GM10248 (cell line): ENCODE measurements around the gene PIMREG.

Experiments
- CTCF ChIA-PET: fragments of 300-600 bp; sonication (Branson Sonifier 250); formaldehyde crosslinking; extraction: SDS; loops from one replicate; lab custom pipeline; 2021; ENCODE audit warnings: antibody characterized with exemption; lab: Yijun Ruan, JAX
- POLR2A ChIA-PET: fragments of 350-650 bp; sonication (Branson Sonifier 250); formaldehyde crosslinking; extraction: SDS; loops from one replicate; lab custom pipeline; 2020; ENCODE audit warnings: antibody characterized with exemption; lab: Yijun Ruan, JAX
- DNase-seq: peaks from one replicate; pipeline ENCODE4 v3.0.0; 2012; ENCODE audit errors: extremely low spot score
- TF ChIP-seq, protein P1 (sequence below): IDR thresholded peaks from 2 replicates; pipeline ENCODE4 v1.5.1; 2012; ENCODE audit warnings: mild to moderate bottlenecking, low read depth; ENCODE audit errors: extremely low read depth, missing control alignments, control extremely low read depth

Gene PIMREG

DNA sequence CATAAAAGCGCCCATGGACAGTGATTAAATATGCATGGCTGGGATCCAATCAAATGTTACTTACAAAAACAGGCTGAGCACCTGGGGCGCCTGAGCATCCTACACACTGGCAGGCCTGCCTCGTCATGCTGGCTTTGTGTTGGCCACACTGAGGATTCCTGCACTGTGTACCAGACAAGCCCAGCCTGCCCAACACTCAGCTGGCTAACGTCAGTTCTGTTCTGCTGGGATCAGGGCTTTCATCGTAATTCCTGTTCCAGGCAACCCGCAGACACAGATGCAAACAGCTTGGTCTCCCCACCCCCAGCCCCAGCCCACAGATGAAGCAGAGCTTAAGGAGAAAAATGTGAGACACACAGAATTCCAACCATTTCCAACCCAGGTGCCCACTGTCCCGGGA lies 30.7 kb downstream of the PIMREG start:
- DNase-seq: no peak
- TF ChIP-seq, protein P1, sequence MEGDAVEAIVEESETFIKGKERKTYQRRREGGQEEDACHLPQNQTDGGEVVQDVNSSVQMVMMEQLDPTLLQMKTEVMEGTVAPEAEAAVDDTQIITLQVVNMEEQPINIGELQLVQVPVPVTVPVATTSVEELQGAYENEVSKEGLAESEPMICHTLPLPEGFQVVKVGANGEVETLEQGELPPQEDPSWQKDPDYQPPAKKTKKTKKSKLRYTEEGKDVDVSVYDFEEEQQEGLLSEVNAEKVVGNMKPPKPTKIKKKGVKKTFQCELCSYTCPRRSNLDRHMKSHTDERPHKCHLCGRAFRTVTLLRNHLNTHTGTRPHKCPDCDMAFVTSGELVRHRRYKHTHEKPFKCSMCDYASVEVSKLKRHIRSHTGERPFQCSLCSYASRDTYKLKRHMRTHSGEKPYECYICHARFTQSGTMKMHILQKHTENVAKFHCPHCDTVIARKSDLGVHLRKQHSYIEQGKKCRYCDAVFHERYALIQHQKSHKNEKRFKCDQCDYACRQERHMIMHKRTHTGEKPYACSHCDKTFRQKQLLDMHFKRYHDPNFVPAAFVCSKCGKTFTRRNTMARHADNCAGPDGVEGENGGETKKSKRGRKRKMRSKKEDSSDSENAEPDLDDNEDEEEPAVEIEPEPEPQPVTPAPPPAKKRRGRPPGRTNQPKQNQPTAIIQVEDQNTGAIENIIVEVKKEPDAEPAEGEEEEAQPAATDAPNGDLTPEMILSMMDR: no peak
- POLR2A ChIA-PET: no interaction called here
- CTCF ChIA-PET: interaction anchor here (0.9 to 4.4 kb wide), 6 partner anchors 9 to 174 kb away, joined by 3 to 41 read pairs (median 4); no protein-coding TSS in a partner anchor

- DNase-seq: no peak
- CTCF ChIA-PET: interaction anchor here (0.9 to 4.4 kb wide), 5 partner anchors 9 to 173 kb away, joined by 3 to 41 read pairs (median 3); no protein-coding TSS in a partner anchor
- TF ChIP-seq, protein P1: no peak
Measured at GRCh38 chr17:6475411-6475810, 31.2 kb downstream of the PIMREG start.

DNA sequence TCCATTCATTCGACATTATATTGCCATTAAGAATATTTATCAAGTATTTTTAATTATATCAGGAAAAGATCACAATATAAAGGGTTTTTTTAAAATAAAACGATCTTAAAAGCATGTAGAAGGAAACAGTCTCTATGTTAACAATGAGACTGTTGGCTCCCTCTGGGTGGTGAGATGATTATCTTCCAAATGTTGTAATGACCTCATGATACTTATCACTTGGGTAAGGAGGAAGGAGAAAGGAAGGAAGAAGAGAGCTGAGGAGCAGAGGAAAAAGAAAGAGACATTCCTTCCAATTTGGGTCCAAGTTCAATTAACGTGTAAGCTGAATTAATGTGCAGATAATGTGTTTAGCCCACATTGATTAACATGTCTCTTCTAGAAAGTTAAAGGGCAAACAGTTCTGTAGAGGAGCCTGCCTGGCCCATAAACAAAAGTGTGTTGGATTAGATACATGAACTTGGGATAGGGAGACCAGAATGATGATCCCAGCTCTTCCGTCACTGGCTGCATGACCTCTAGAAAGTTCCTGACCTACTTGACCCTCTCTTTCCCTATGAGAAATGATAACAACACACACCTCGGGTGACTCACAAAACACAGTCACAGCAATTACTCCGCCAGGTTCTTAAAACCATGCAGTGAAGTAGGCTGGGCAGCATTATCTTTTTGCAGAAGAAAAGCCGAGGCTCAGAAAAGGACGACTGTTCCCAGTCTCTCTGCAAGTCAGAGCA lies 32.0 kb downstream of the PIMREG start:
- CTCF ChIA-PET: interaction anchor here (1.4 kb wide), 1 partner anchor 172 kb away, joined by 4 read pairs; no protein-coding TSS in a partner anchor
- TF ChIP-seq, protein P1: no peak
- no peak for DNase-seq
- POLR2A ChIA-PET: no interaction called here

More at GRCh38 chr17:6475411-6475810, 31.2 kb downstream of the PIMREG start:
- POLR2A ChIA-PET: no interaction called here

GRCh38 chr17:6476810-6477179 lies 32.5 kb downstream of the PIMREG start:
- CTCF ChIA-PET: no interaction called here

GRCh38 chr17:6477831-6478383 lies 33.7 kb downstream of the PIMREG start:
- ChIA-PET CTCF (no interaction called here), POLR2A (no interaction called here)

More at GRCh38 chr17:6476810-6477179, 32.5 kb downstream of the PIMREG start:
- TF ChIP-seq, protein P1: no peak
- no peak for DNase-seq
- POLR2A ChIA-PET: no interaction called here

DNA sequence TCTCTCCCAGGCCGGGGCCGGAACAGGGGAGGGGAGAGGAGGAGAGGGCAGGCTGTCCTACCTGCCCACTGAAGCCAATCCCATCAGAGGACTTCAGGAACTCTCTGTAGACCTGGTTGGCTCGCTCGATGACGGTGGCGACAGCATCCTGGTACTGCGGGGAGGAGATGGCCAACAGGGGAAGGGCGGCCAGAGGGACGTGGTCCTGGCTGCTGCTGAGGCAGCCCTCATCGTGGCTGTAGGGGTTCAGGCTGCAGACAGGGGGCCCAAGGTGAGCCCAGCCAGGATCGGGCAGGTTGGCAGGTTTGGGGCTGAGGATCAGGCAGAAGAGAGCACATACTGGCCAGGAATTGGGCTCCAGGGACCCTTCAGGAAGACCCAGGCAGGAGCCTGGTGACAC lies 34.2 kb downstream of the PIMREG start:
- TF ChIP-seq, protein P1: no peak

More at GRCh38 chr17:6477831-6478383, 33.7 kb downstream of the PIMREG start:
- DNase-seq: no peak
- TF ChIP-seq, protein P1: no peak

More for the DNA sequence above, 34.2 kb downstream of the PIMREG start:
- ChIA-PET CTCF (no interaction called here), POLR2A (no interaction called here)
- DNase-seq: no peak
